Activated CD8-positive, alpha-beta memory T cell treated with anti-CD3 and anti-CD28 coated beads for 36 hours (primary cell): ENCODE measurements around the gene AQP9. TPM values are rescaled to one million over a fixed set of nuclear protein-coding genes. Genes with fewer than 3 reads are reported as not detected.

Experiments
- CTCF ChIA-PET: fragments of 350-600 bp; sonication (Branson Sonifier 250); formaldehyde crosslinking; loops from one replicate; lab custom pipeline; 2021; ENCODE audit warnings: antibody characterized with exemption; lab: Charles Lee
- POLR2A ChIA-PET: fragments of 350-600 bp; sonication (Branson Sonifier 250); formaldehyde crosslinking; loops from one replicate; lab custom pipeline; 2021; ENCODE audit warnings: antibody characterized with exemption; lab: Charles Lee
- total RNA-seq, 2 experiments: library from RNA; stranded (reverse); gene quantifications; one replicate each; pipeline ENCODE4 v1.2.3, GENCODE V29; 2021

Gene AQP9
- total RNA-seq, 2 experiments from 2014 or later: 0.06 TPM; not detected in 1

- CTCF ChIA-PET: no interaction called here
- POLR2A ChIA-PET: no interaction called here
These were observed 495 bp upstream of the AQP9 start for GRCh38 chr15:58137686-58138085.

- CTCF ChIA-PET: no interaction called here
- POLR2A ChIA-PET: no interaction called here
These were observed 1.3 kb downstream of the AQP9 start for GRCh38 chr15:58139276-58139988.

- ChIA-PET POLR2A (no interaction called here), CTCF (no interaction called here)
These were observed 1.9 kb downstream of the AQP9 start for GRCh38 chr15:58139989-58140522.

GRCh38 chr15:58141894-58142293 is 3.7 kb downstream of the AQP9 start:
- POLR2A ChIA-PET: no interaction called here
- CTCF ChIA-PET: no interaction called here

- ChIA-PET CTCF (interaction anchor here (1.4 kb wide), 1 partner anchor 72 kb away, joined by 3 read pairs; no protein-coding TSS in a partner anchor), POLR2A (no interaction called here)
These were observed 4.8 kb downstream of the AQP9 start for GRCh38 chr15:58142827-58143461.

GRCh38 chr15:58145606-58146005 is 7.4 kb downstream of the AQP9 start:
- CTCF ChIA-PET: interaction anchor here (0.7 kb wide), 1 partner anchor 1651 kb away, joined by 6 read pairs; no protein-coding TSS in a partner anchor
- POLR2A ChIA-PET: no interaction called here

- ChIA-PET CTCF (no interaction called here), POLR2A (no interaction called here)
These were observed 8.0 kb downstream of the AQP9 start for GRCh38 chr15:58146211-58146610.

GRCh38 chr15:58146749-58147148 is 8.6 kb downstream of the AQP9 start:
- ChIA-PET CTCF (no interaction called here), POLR2A (no interaction called here)

- ChIA-PET CTCF (no interaction called here), POLR2A (no interaction called here)
These were observed 9.0 kb downstream of the AQP9 start for GRCh38 chr15:58147171-58147611.

GRCh38 chr15:58148120-58148519 is 9.9 kb downstream of the AQP9 start:
- POLR2A ChIA-PET: no interaction called here
- CTCF ChIA-PET: no interaction called here

- ChIA-PET POLR2A (no interaction called here), CTCF (no interaction called here)
These were observed 10.7 kb downstream of the AQP9 start for GRCh38 chr15:58148633-58149445.

GRCh38 chr15:58154769-58155168 is 16.6 kb downstream of the AQP9 start:
- ChIA-PET CTCF (no interaction called here), POLR2A (no interaction called here)

GRCh38 chr15:58159827-58160386 is 21.7 kb downstream of the AQP9 start:
- CTCF ChIA-PET: no interaction called here

GRCh38 chr15:58161436-58161930 is 23.3 kb downstream of the AQP9 start:
- ChIA-PET POLR2A (no interaction called here), CTCF (no interaction called here)

More at GRCh38 chr15:58159827-58160386, 21.7 kb downstream of the AQP9 start:
- POLR2A ChIA-PET: no interaction called here

GRCh38 chr15:58163985-58164384 is 25.8 kb downstream of the AQP9 start:
- POLR2A ChIA-PET: no interaction called here
- CTCF ChIA-PET: no interaction called here

- ChIA-PET POLR2A (no interaction called here), CTCF (interaction anchor here (0.6 kb wide), 1 partner anchor 275 kb away, joined by 3 read pairs; no protein-coding TSS in a partner anchor)
These were observed 26.7 kb downstream of the AQP9 start for GRCh38 chr15:58164926-58165325.

- ChIA-PET POLR2A (no interaction called here), CTCF (no interaction called here)
These were observed 27.5 kb downstream of the AQP9 start for GRCh38 chr15:58165661-58166060.

- CTCF ChIA-PET: interaction anchor here (0.6 to 2.4 kb wide), 2 partner anchors 16 to 675 kb away, joined by 3 to 5 read pairs; no protein-coding TSS in a partner anchor
- POLR2A ChIA-PET: no interaction called here
These were observed 29.0 kb downstream of the AQP9 start for GRCh38 chr15:58167095-58167691.

GRCh38 chr15:58169934-58170333 is 31.8 kb downstream of the AQP9 start:
- ChIA-PET POLR2A (no interaction called here), CTCF (no interaction called here)
